ENCODE measurements around the gene LDB3.

DNA sequence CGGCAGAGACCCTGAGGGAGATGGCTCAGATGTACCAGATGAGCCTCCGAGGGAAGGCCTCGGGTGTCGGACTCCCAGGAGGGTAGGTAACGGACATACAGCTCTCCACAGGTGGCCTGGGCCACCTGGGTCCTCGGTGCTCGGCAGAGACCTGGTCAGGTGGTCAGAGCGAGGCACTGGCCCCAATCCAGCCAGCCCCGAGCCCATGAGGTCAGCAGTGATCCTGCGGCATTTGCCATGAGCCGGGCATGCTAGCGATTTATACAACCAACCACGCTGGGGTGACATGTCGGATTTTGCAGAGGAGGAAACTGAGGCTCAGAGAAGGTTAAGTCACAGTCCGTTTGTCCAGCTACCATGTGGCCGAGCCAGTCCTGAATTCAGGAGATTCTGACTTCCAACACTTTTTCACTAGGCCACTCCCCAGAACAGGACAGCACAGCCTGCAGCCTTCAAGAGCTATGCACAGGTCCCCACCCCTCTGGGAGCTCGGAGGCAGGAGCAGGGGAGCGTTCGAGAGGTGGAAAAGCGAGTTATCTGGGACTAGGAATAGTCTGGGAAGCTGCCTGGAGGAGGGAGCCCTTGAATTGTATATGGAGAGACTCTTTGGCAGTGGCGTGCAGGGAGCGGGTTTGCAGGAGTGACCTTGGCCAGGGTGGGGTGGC lies 13.5 kb downstream of the LDB3 start:
- TF ChIP-seq CTCF (IDR thresholded peaks at IDR 0.05 in 8 of 11, conservative IDR thresholded peaks at IDR 0.05 in 3 of 11) (no peak), POLR2AphosphoS5 (IDR thresholded peaks at IDR 0.05) (no peak), POLR2A (IDR thresholded peaks at IDR 0.05) (no peak)

All from spleen (tissue), 7 donors.